Skeletal muscle tissue (tissue), 4 donors: ENCODE measurements around the gene KCNC3. TPM values are rescaled to one million over a fixed set of nuclear protein-coding genes. Genes with fewer than 3 reads are reported as not detected.

Experiments
- H3K27ac ChIP-seq: one replicate; pipeline ENCODE4 v1.7.0; 2013; ENCODE audit warnings: mild to moderate bottlenecking, low read depth, low read length, inconsistent platforms
- H3K27me3 ChIP-seq, 3 donors: one replicate each; pipeline ENCODE4 v1.7.0; 2013; ENCODE audit warnings: low read length in 3 of 3; ENCODE audit not compliant: control insufficient read depth in 3 of 3, insufficient read depth in 3 of 3
- H3K36me3 ChIP-seq, 3 donors: one replicate each; pipeline ENCODE4 v1.7.0; 2013; ENCODE audit warnings: low read length in 3 of 3; ENCODE audit not compliant: control insufficient read depth in 3 of 3, insufficient read depth in 3 of 3
- H3K4me1 ChIP-seq, 3 donors: one replicate each; pipeline ENCODE4 v1.7.0; 2013; ENCODE audit warnings: low read length in 3 of 3, mild to moderate bottlenecking in 3 of 3; ENCODE audit not compliant: control insufficient read depth in 3 of 3, insufficient read depth in 3 of 3
- H3K4me3 ChIP-seq, 3 donors: one replicate each; pipeline ENCODE4 v1.7.0; 2013; ENCODE audit warnings: low read length in 3 of 3
- H3K9ac ChIP-seq, 3 donors: one replicate each; pipeline ENCODE4 v1.7.0; 2013; ENCODE audit warnings: low read length in 3 of 3, mild to moderate bottlenecking in 3 of 3, moderate library complexity in 2 of 3, low read depth in 1 of 3
- H3K9me3 ChIP-seq, 3 donors: one replicate each; pipeline ENCODE4 v1.7.0; 2013; ENCODE audit warnings: low read length in 3 of 3; ENCODE audit not compliant: control insufficient read depth in 3 of 3
- total RNA-seq: library from RNA; depleted of rRNA; stranded (reverse); fragments of >200 nt; gene quantifications from one replicate; pipeline ENCODE4 v1.2.3, GENCODE V29; 2014
- donor health status: Osteomylitis.

The KCNC3 gene
- total RNA-seq, 1 donor from 2014 or later = under 0.01 TPM

DNA sequence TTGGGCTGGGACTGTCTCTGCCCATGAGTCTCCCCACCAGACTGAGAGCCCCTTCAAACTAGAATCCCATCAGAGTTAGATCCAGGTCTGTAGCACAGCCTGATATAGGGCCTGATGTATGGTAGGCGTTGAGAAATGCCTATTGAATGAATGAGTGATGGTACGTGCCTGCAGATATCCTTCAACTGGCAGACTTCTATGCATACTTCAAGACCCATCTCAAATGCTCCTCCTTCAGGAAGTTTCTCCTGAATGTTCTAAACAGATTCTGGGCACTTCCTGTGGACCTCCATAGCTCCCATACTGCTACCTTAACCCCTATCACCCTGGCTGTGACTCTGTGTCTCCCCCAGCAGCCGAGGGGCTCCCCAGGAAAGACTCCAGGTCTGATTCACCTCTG lies 48.2 kb downstream of the KCNC3 start:
- Histone ChIP-seq H3K4me3 (no peak overlapping the region), H3K9me3 (peaks cover 0 to 2% (median 0%) of the 10 kb centered on the region in 3 donors), H3K9ac (no peak overlapping the region), H3K4me1 (no peaks in the 10 kb centered on the region), H3K27me3 (no peaks in the 10 kb centered on the region), H3K36me3 (peaks cover 35 to 54% (median 43%) of the 10 kb centered on the region in 3 donors), H3K27ac (no peak overlapping the region)

DNA sequence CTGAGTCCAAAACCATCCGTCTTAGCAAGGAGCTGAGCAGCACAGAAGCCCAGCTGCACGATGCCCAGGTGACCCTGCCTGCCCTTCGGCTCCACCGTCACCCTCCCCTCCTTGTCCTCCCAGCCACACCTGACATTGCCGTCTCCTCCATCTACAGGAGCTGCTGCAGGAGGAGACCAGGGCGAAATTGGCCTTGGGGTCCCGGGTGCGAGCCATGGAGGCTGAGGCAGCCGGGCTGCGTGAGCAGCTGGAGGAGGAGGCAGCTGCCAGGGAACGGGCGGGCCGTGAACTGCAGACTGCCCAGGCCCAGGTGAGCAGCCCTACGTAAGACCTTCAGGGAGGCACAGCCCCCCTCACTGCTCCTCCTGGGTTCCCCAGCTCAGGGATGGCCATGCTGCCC lies 49.1 kb downstream of the KCNC3 start:
- no peaks in the 10 kb centered on the region for H3K4me1 ChIP-seq
- H3K4me3 ChIP-seq = no peak overlapping the region
- H3K27ac ChIP-seq = no peak overlapping the region
- peaks cover 42 to 57% (median 45%) of the 10 kb centered on the region in 3 donors for H3K36me3 ChIP-seq
- H3K27me3 ChIP-seq = peaks cover 0 to 2% (median 0%) of the 10 kb centered on the region in 3 donors
- H3K9me3 ChIP-seq = no peaks in the 10 kb centered on the region
- no peak overlapping the region for H3K9ac ChIP-seq

DNA sequence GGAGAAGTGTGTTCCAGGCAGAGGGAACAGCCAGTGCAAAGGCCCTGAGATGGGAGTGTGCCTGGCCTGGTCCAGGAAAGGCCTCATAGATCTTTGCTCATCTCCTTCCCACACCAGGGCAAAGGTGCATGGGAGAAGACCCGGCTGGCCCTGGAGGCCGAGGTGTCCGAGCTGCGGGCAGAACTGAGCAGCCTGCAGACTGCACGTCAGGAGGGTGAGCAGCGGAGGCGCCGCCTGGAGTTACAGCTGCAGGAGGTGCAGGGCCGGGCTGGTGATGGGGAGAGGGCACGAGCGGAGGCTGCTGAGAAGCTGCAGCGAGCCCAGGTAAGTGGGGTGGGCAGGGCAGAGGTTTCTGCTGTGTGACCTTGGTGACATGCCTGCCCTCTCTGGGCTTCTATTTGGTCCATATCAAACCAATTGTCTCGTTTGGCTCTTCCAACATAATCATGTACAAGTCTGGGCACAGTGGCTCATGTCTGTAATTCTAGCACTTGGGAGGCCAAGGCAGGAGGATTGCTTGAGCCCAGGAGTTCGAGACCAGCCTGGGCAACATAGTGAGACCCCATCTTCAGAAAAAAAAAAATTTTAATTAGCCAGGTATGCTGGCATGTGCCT lies 51.1 kb downstream of the KCNC3 start:
- no peak overlapping the region for H3K27ac ChIP-seq
- peaks cover 0 to 2% (median 0%) of the 10 kb centered on the region in 3 donors for H3K27me3 ChIP-seq
- H3K4me1 ChIP-seq = no peaks in the 10 kb centered on the region
- H3K9ac ChIP-seq = no peak overlapping the region
- H3K4me3 ChIP-seq = no peak overlapping the region
- peaks cover 43 to 59% (median 51%) of the 10 kb centered on the region in 3 donors for H3K36me3 ChIP-seq
- H3K9me3 ChIP-seq = no peaks in the 10 kb centered on the region

DNA sequence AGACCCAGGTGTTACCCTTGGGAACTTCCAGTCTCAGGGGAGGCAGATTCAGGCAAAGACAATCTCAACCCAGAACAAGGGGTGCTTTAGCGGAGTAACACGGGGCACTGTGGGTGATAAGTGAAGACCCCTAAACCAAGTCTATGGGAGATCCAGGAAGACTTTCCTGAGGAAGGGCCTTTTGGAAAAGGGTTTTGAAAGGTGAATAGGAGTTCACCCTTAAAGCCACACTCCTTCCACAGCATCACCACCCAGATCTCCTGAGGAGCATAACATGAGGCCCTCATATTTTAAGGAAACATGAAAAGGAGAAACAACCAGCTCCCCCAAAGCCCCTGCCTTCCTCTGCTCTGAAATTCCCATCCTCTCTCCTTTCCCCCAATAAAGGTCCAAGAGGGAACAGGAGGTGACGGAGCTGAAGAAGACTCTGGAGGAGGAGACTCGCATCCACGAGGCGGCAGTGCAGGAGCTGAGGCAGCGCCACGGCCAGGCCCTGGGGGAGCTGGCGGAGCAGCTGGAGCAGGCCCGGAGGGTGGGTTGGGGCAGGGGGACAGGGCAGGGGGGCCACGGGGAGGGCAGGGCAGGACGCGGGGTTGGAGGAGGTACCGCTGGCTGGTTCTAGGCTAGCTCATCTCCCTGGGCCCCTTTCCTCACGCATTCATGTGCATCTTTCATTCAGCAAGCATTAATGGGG lies 52.7 kb downstream of the KCNC3 start:
- Histone ChIP-seq H3K27ac (no peak overlapping the region), H3K4me3 (no peak overlapping the region), H3K9me3 (no peaks in the 10 kb centered on the region), H3K27me3 (peaks cover 0 to 2% (median 0%) of the 10 kb centered on the region in 3 donors), H3K36me3 (peaks cover 47 to 59% (median 58%) of the 10 kb centered on the region in 3 donors), H3K4me1 (no peaks in the 10 kb centered on the region), H3K9ac (no peak overlapping the region)

DNA sequence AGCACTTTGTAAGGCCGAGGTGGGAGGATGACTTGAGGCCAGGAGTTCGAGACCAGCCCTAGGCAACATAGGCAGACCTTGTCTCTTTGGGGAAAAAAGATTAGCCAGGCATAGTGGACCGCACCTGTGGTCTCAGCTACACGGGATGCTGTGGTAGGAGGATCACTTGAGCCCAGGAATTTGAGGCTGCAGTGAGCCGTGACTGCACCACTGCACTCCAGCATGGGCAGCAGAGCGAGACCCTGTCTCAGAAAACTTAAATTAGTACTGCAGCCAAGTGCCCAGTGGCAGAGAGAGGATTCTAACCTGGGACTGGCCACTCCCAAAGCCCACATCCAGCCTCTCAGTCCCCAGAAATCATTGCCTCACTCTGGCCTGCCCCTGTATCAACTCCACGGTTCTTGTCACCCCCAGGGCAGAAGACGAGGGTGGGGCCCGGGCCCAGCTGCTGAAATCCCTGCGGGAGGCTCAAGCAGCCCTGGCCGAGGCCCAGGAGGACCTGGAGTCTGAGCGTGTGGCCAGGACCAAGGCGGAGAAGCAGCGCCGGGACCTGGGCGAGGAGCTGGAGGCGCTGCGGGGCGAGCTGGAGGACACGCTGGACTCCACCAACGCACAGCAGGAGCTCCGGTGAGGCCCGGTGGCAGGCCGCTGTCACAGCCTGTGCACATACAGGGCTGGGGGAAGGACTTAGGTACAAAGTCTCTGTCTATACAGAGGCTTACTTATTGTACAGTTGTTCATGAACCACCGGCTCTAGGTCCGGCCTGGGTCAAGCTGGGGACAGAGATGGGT lies 53.4 kb downstream of the KCNC3 start:
- H3K36me3 ChIP-seq = peaks cover 45 to 57% (median 54%) of the 10 kb centered on the region in 3 donors
- no peaks in the 10 kb centered on the region for H3K9me3 ChIP-seq
- peaks cover 0 to 2% (median 0%) of the 10 kb centered on the region in 3 donors for H3K27me3 ChIP-seq
- no peak overlapping the region for H3K4me3 ChIP-seq
- H3K9ac ChIP-seq = no peak overlapping the region
- H3K27ac ChIP-seq = no peak overlapping the region
- H3K4me1 ChIP-seq = no peaks in the 10 kb centered on the region

DNA sequence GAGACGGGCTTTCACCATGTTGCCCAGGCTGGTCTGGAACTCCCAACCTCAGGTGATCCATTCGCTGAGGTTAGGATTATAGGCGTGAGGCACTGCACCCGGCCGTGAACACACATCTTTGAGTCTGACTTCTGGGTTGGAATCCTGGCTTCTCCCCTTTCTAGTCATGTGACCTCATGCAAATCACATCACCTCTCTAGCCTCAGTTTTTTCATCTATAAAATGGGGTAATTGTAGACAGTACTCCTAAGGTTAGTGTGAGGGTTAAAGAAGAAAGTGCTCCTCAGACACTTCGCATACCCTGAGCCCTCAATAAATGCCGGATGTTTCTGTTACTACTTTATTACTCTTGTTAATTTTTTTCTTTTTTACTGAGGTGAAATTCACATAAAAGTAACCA lies 55.4 kb downstream of the KCNC3 start:
- H3K27me3 ChIP-seq = peaks cover 0 to 2% (median 0%) of the 10 kb centered on the region in 3 donors
- H3K4me3 ChIP-seq = no peak overlapping the region
- H3K36me3 ChIP-seq = peaks cover 34 to 52% (median 49%) of the 10 kb centered on the region in 3 donors
- no peaks in the 10 kb centered on the region for H3K4me1 ChIP-seq
- H3K9ac ChIP-seq = no peak overlapping the region
- H3K9me3 ChIP-seq = no peaks in the 10 kb centered on the region
- no peak overlapping the region for H3K27ac ChIP-seq

DNA sequence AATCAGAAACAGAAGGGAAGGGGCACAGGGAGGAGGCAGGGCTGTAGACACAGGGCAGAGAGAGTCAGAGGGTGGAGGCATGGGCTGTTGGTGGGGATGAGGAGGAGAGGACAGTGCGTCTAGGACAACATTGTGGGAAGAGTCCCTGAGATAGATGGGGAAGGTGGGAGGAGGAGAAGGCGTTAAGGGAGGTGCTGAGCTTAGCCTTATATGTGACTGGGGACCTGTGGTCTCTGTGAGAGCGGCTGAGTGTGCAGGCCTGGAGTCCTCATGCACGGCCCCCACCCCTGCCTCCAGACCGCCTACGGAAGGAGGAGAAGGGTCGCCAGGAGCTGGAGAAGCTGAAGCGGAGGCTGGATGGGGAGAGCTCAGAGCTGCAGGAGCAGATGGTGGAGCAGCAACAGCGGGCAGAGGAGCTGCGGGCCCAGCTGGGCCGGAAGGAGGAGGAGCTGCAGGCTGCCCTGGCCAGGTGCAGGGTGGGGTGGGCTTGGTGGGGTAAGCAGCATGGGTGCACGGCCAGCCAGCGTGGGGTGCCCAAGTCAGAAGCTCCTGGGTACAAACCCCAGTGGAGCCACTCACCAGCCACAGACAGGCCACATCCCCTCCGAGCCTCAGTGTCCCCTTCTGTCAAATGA lies 56.8 kb downstream of the KCNC3 start:
- Histone ChIP-seq H3K4me1 (no peaks in the 10 kb centered on the region), H3K4me3 (no peak overlapping the region), H3K27me3 (peaks cover 0 to 2% (median 0%) of the 10 kb centered on the region in 3 donors), H3K9ac (no peak overlapping the region), H3K9me3 (no peaks in the 10 kb centered on the region), H3K27ac (no peak overlapping the region), H3K36me3 (peaks cover 39 to 52% (median 52%) of the 10 kb centered on the region in 3 donors)

DNA sequence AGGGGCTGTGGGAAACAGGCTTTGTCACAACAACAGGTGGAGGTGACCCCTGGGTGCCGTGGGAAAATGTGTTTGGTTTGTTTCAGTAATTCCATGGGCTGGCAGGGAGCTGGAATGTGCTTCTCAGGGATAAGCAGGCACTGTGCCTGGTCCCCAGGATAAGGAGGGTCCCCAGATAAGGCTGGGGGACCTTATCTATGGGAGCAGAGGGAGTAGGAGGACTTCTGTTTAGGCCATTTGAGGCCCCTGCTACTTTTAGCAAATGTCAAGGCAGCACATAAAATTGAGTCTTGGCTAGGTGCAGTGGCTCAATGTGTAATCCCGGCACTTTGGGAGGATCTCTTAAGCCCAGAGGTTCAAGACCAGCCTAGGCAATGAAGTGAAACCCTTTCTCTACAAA lies 59.5 kb downstream of the KCNC3 start:
- Histone ChIP-seq H3K4me3 (no peak overlapping the region), H3K27me3 (no peaks in the 10 kb centered on the region), H3K36me3 (peaks cover 30 to 41% (median 41%) of the 10 kb centered on the region in 3 donors), H3K9me3 (no peaks in the 10 kb centered on the region), H3K9ac (no peak overlapping the region), H3K4me1 (no peaks in the 10 kb centered on the region), H3K27ac (no peak overlapping the region)

DNA sequence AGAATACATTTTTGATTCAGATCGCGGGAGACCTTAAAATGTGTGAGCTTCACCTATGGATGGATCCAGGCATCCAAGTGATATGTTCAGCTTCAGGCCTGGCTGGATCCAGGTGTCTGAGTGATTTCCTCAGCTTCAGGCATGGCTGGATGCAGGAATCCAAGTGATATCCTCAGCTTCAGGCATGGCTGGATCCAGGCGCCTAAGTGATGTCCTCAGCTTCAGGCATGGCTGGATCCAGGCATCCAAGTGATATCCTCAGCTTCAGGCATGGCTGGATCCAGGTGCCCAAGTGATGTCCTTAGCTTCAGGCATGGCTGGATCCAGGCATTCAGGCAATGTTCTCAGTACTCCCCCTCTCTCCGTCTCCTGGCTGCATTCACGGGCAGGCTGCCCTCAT lies 60.7 kb downstream of the KCNC3 start:
- H3K4me1 ChIP-seq = no peaks in the 10 kb centered on the region
- peaks cover 35 to 47% (median 42%) of the 10 kb centered on the region in 3 donors for H3K36me3 ChIP-seq
- no peak overlapping the region for H3K9ac ChIP-seq
- H3K27ac ChIP-seq = no peak overlapping the region
- no peaks in the 10 kb centered on the region for H3K27me3 ChIP-seq
- no peak overlapping the region for H3K4me3 ChIP-seq
- H3K9me3 ChIP-seq = no peaks in the 10 kb centered on the region
